ENCODE data around the gene TMEM255A.

Gene TMEM255A

GRCh38 chrX:120286733-120287512, 24.3 kb downstream of the TMEM255A start:
- H3K36me3 ChIP-seq (ENCODE audit: control insufficient read depth in 4 of 4, insufficient read depth in 4 of 4, low read length in 3 of 4), result no peaks in the 10 kb centered on the region
- no peak overlapping the region for H3K27ac ChIP-seq (ENCODE audit: insufficient read depth in 1 of 2, low read depth in 1 of 2, low read length in 2 of 2, poor library complexity in 1 of 2, severe bottlenecking in 2 of 2)
- ChIA-PET POLR2A (no interaction called here), CTCF (no interaction called here)
- peaks cover 0 to 2% (median 0%) of the 10 kb centered on the region in 5 experiments for H3K9me3 ChIP-seq (ENCODE audit: control extremely low read depth in 1 of 5, control insufficient read depth in 4 of 5, insufficient read depth in 2 of 5, low read depth in 1 of 5, low read length in 4 of 5)
- DNase-seq, result no peak
- WGBS (ENCODE audit: insufficient coverage), result 50% methylated on average over 1 of the region's 4 CpGs
- H3K4me3 ChIP-seq (ENCODE audit: control insufficient read depth in 1 of 7, extremely low read depth in 1 of 7, insufficient read depth in 4 of 7, low read depth in 2 of 7, low read length in 6 of 7), result no peak overlapping the region
- H3K4me1 ChIP-seq (ENCODE audit: control extremely low read depth in 1 of 4, control insufficient read depth in 4 of 4, insufficient read depth in 4 of 4, low read length in 3 of 4), result no peaks in the 10 kb centered on the region
- H3K27me3 ChIP-seq (replicated peaks in 2 of 5; ENCODE audit: control insufficient read depth in 4 of 5, insufficient read depth in 5 of 5, low read length in 4 of 5), result peaks cover 0 to 47% (median 0%) of the 10 kb centered on the region in 5 experiments

- ChIA-PET POLR2A (no interaction called here), CTCF (no interaction called here)
- no peak overlapping the region for H3K27ac ChIP-seq (ENCODE audit: insufficient read depth in 1 of 2, low read depth in 1 of 2, low read length in 2 of 2, poor library complexity in 1 of 2, severe bottlenecking in 2 of 2)
- peaks cover 0 to 50% (median 0%) of the 10 kb centered on the region in 5 experiments for H3K27me3 ChIP-seq (replicated peaks in 2 of 5; ENCODE audit: control insufficient read depth in 4 of 5, insufficient read depth in 5 of 5, low read length in 4 of 5)
- no peak for DNase-seq
- peaks cover 0 to 2% (median 0%) of the 10 kb centered on the region in 5 experiments for H3K9me3 ChIP-seq (ENCODE audit: control extremely low read depth in 1 of 5, control insufficient read depth in 4 of 5, insufficient read depth in 2 of 5, low read depth in 1 of 5, low read length in 4 of 5)
- no peak overlapping the region for H3K4me3 ChIP-seq (ENCODE audit: control insufficient read depth in 1 of 7, extremely low read depth in 1 of 7, insufficient read depth in 4 of 7, low read depth in 2 of 7, low read length in 6 of 7)
- WGBS (ENCODE audit: insufficient coverage), result no CpG with 5 or more reads among the region's 1 CpG
- no peaks in the 10 kb centered on the region for H3K4me1 ChIP-seq (ENCODE audit: control extremely low read depth in 1 of 4, control insufficient read depth in 4 of 4, insufficient read depth in 4 of 4, low read length in 3 of 4)
- H3K36me3 ChIP-seq (ENCODE audit: control insufficient read depth in 4 of 4, insufficient read depth in 4 of 4, low read length in 3 of 4), result no peaks in the 10 kb centered on the region
These were observed 28.6 kb downstream of the TMEM255A start for GRCh38 chrX:120282697-120283096.

DNA sequence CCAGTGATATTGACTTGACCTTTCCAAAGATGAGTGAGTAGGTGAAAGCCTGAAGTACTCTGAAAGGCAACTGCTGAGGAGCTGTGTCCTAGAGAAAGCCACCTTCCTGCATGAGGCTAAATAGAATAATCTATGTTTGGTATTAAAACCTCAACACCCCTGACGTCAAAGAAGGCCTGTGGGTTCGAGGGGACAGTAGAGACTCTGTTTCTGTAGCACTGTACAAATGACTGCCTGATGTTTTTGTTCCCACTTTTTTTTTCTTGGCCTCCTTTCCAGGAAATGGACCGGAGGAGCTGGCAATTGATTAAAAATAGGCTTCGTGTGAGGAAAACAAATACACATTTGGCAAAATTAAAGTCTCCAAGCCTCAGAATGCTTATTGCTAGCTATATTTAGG, 29.5 kb downstream of the TMEM255A start:
- Histone ChIP-seq H3K4me1 (ENCODE audit: control extremely low read depth in 1 of 4, control insufficient read depth in 4 of 4, insufficient read depth in 4 of 4, low read length in 3 of 4) (no peaks in the 10 kb centered on the region), H3K4me3 (ENCODE audit: control insufficient read depth in 1 of 7, extremely low read depth in 1 of 7, insufficient read depth in 4 of 7, low read depth in 2 of 7, low read length in 6 of 7) (no peak overlapping the region), H3K27me3 (replicated peaks in 2 of 5; ENCODE audit: control insufficient read depth in 4 of 5, insufficient read depth in 5 of 5, low read length in 4 of 5) (peaks cover 0 to 55% (median 0%) of the 10 kb centered on the region in 5 experiments), H3K36me3 (ENCODE audit: control insufficient read depth in 4 of 4, insufficient read depth in 4 of 4, low read length in 3 of 4) (no peaks in the 10 kb centered on the region), H3K27ac (ENCODE audit: insufficient read depth in 1 of 2, low read depth in 1 of 2, low read length in 2 of 2, poor library complexity in 1 of 2, severe bottlenecking in 2 of 2) (no peak overlapping the region), H3K9me3 (ENCODE audit: control extremely low read depth in 1 of 5, control insufficient read depth in 4 of 5, insufficient read depth in 2 of 5, low read depth in 1 of 5, low read length in 4 of 5) (peaks cover 0 to 2% (median 0%) of the 10 kb centered on the region in 5 experiments)
- DNase-seq, result no peak
- ChIA-PET POLR2A (no interaction called here), CTCF (no interaction called here)
- 73% methylated on average over 4 of the region's 4 CpGs for WGBS (ENCODE audit: insufficient coverage)

DNA sequence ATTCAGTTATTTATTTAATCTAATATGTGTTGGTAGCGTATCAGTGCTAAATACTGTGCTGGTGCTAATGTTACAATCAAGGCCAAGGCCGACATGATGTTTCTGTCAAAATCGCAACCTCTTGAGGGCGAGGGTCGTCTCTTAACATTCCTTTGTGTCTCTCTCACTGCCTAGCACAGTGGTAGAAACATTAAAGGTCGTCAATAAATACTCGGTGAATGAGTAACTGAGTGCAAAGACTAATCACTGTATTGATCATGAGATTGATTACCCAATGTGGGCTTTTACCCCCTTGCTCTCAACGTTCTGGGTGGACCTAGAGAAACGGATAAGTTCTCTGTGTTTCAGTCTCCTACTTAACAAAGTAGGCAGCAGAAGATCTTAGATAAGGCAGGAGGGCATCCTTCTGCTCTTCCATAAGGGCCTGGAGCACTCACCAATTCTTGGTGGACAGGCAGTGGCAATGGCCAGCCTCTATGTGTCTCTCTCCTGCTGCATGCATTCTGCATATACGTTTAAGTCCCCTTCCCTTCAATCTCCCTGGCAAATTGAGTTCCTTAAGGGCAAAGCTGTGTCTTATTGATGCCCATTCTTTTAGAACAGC, 30.1 kb downstream of the TMEM255A start:
- H3K9me3 ChIP-seq (ENCODE audit: control extremely low read depth in 1 of 5, control insufficient read depth in 4 of 5, insufficient read depth in 2 of 5, low read depth in 1 of 5, low read length in 4 of 5), result peaks cover 0 to 2% (median 0%) of the 10 kb centered on the region in 5 experiments
- ChIA-PET POLR2A (no interaction called here), CTCF (interaction anchor here (1.4 kb wide), 1 partner anchor 9 kb away, joined by 3 read pairs; no protein-coding TSS in a partner anchor)
- 84% methylated on average over 9 of the region's 10 CpGs for WGBS (ENCODE audit: insufficient coverage)
- no peak overlapping the region for H3K27ac ChIP-seq (ENCODE audit: insufficient read depth in 1 of 2, low read depth in 1 of 2, low read length in 2 of 2, poor library complexity in 1 of 2, severe bottlenecking in 2 of 2)
- peaks cover 0 to 52% (median 0%) of the 10 kb centered on the region in 5 experiments for H3K27me3 ChIP-seq (replicated peaks in 2 of 5; ENCODE audit: control insufficient read depth in 4 of 5, insufficient read depth in 5 of 5, low read length in 4 of 5)
- H3K4me1 ChIP-seq (ENCODE audit: control extremely low read depth in 1 of 4, control insufficient read depth in 4 of 4, insufficient read depth in 4 of 4, low read length in 3 of 4), result no peaks in the 10 kb centered on the region
- no peaks in the 10 kb centered on the region for H3K36me3 ChIP-seq (ENCODE audit: control insufficient read depth in 4 of 4, insufficient read depth in 4 of 4, low read length in 3 of 4)
- DNase-seq, result no peak
- H3K4me3 ChIP-seq (ENCODE audit: control insufficient read depth in 1 of 7, extremely low read depth in 1 of 7, insufficient read depth in 4 of 7, low read depth in 2 of 7, low read length in 6 of 7), result no peak overlapping the region

DNA sequence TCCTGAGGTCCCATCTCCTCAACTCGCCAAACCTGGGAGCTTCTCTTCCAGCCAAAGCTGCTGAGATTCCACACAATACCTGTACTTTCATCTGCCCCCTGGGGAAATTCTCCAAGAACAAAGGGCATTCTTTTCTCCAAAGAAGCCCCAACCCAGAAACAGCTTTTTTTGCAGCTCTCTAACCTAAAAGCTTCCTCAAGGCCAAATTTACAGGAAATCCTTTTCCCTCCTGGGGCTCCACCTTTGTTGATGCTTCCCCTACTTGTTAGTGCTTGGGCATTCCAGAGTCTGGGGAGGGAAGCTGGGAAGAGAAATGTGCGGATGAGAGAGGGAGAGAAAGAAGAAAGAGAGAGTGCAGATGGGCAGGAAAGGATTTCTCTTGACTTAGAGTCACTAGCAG, 36.3 kb downstream of the TMEM255A start:
- H3K36me3 ChIP-seq (ENCODE audit: control insufficient read depth in 4 of 4, insufficient read depth in 4 of 4, low read length in 3 of 4), result no peaks in the 10 kb centered on the region
- no peak overlapping the region for H3K27ac ChIP-seq (ENCODE audit: insufficient read depth in 1 of 2, low read depth in 1 of 2, low read length in 2 of 2, poor library complexity in 1 of 2, severe bottlenecking in 2 of 2)
- ChIA-PET POLR2A (no interaction called here), CTCF (interaction anchor here (1.0 kb wide), 1 partner anchor 26 kb away, joined by 3 read pairs; no protein-coding TSS in a partner anchor)
- H3K9me3 ChIP-seq (ENCODE audit: control extremely low read depth in 1 of 5, control insufficient read depth in 4 of 5, insufficient read depth in 2 of 5, low read depth in 1 of 5, low read length in 4 of 5), result no peaks in the 10 kb centered on the region
- no peak overlapping the region for H3K4me3 ChIP-seq (ENCODE audit: control insufficient read depth in 1 of 7, extremely low read depth in 1 of 7, insufficient read depth in 4 of 7, low read depth in 2 of 7, low read length in 6 of 7)
- H3K27me3 ChIP-seq (replicated peaks in 2 of 5; ENCODE audit: control insufficient read depth in 4 of 5, insufficient read depth in 5 of 5, low read length in 4 of 5), result peaks cover 0 to 38% (median 0%) of the 10 kb centered on the region in 5 experiments
- DNase-seq, result no peak
- H3K4me1 ChIP-seq (ENCODE audit: control extremely low read depth in 1 of 4, control insufficient read depth in 4 of 4, insufficient read depth in 4 of 4, low read length in 3 of 4), result no peaks in the 10 kb centered on the region
- WGBS (ENCODE audit: insufficient coverage), result 62% methylated on average over 2 of the region's 2 CpGs

GRCh38 chrX:120274145-120274544, 37.1 kb downstream of the TMEM255A start:
- Histone ChIP-seq H3K27me3 (replicated peaks in 2 of 5; ENCODE audit: control insufficient read depth in 4 of 5, insufficient read depth in 5 of 5, low read length in 4 of 5) (peaks cover 0 to 34% (median 0%) of the 10 kb centered on the region in 5 experiments), H3K4me3 (ENCODE audit: control insufficient read depth in 1 of 7, extremely low read depth in 1 of 7, insufficient read depth in 4 of 7, low read depth in 2 of 7, low read length in 6 of 7) (no peak overlapping the region), H3K4me1 (ENCODE audit: control extremely low read depth in 1 of 4, control insufficient read depth in 4 of 4, insufficient read depth in 4 of 4, low read length in 3 of 4) (no peaks in the 10 kb centered on the region), H3K27ac (ENCODE audit: insufficient read depth in 1 of 2, low read depth in 1 of 2, low read length in 2 of 2, poor library complexity in 1 of 2, severe bottlenecking in 2 of 2) (no peak overlapping the region), H3K9me3 (ENCODE audit: control extremely low read depth in 1 of 5, control insufficient read depth in 4 of 5, insufficient read depth in 2 of 5, low read depth in 1 of 5, low read length in 4 of 5) (no peaks in the 10 kb centered on the region), H3K36me3 (ENCODE audit: control insufficient read depth in 4 of 4, insufficient read depth in 4 of 4, low read length in 3 of 4) (no peaks in the 10 kb centered on the region)
- ChIA-PET POLR2A (no interaction called here), CTCF (interaction anchor here (1.0 kb wide), 2 partner anchors 23 to 27 kb away, joined by 3 to 5 read pairs; partner anchors contain the start of gene ZBTB33)
- no peak for DNase-seq
- 88% methylated on average over 1 of the region's 2 CpGs for WGBS (ENCODE audit: insufficient coverage)

- Histone ChIP-seq H3K36me3 (ENCODE audit: control insufficient read depth in 4 of 4, insufficient read depth in 4 of 4, low read length in 3 of 4) (no peaks in the 10 kb centered on the region), H3K4me3 (ENCODE audit: control insufficient read depth in 1 of 7, extremely low read depth in 1 of 7, insufficient read depth in 4 of 7, low read depth in 2 of 7, low read length in 6 of 7) (no peak overlapping the region), H3K4me1 (ENCODE audit: control extremely low read depth in 1 of 4, control insufficient read depth in 4 of 4, insufficient read depth in 4 of 4, low read length in 3 of 4) (no peaks in the 10 kb centered on the region), H3K27me3 (replicated peaks in 2 of 5; ENCODE audit: control insufficient read depth in 4 of 5, insufficient read depth in 5 of 5, low read length in 4 of 5) (peaks cover 0 to 17% (median 0%) of the 10 kb centered on the region in 5 experiments), H3K9me3 (ENCODE audit: control extremely low read depth in 1 of 5, control insufficient read depth in 4 of 5, insufficient read depth in 2 of 5, low read depth in 1 of 5, low read length in 4 of 5) (no peaks in the 10 kb centered on the region), H3K27ac (ENCODE audit: insufficient read depth in 1 of 2, low read depth in 1 of 2, low read length in 2 of 2, poor library complexity in 1 of 2, severe bottlenecking in 2 of 2) (no peak overlapping the region)
- no CpG with 5 or more reads among the region's 2 CpGs for WGBS (ENCODE audit: insufficient coverage)
- ChIA-PET CTCF (no interaction called here), POLR2A (interaction anchor here (0.6 kb wide), 1 partner anchor 333 kb away, joined by 3 read pairs; no protein-coding TSS in a partner anchor)
- DNase-seq, result no peak
These were observed 40.0 kb downstream of the TMEM255A start for GRCh38 chrX:120271218-120271617.

Data from common myeloid progenitor, CD34-positive (primary cell).